Measurements from ENCODE around the gene LRRC47. TPM values are rescaled to one million over a fixed set of nuclear protein-coding genes. Genes with fewer than 3 reads are reported as not detected.

The LRRC47 gene
- total RNA-seq, 1 experiment from 2014 or later = 65.1 TPM

DNA sequence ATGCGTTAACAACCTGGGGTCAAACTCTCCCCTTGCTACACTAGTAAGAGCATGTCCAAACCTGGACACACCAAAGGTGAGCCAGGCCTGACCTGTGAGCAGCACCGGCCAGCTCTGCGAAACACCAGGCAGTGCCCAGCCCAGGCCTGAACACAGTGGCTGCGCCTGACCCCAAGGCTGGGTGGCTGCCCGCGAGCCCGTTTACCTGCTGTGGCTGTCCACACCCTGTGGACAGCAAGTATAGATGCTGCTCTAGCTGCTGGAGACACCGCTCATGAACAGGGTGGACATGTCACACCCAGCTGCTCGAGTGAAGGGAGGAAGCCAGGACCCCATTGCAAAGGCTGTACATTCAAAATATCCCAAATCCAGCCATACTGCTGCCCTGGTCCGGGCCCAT, 51.7 kb downstream of the LRRC47 start:
- peak overlapping the region; percentile 92 to 95; a peak in 2 of 5 replicates for H3K4me3 Mint-ChIP-seq
- Histone ChIP-seq H2AK5ac (ENCODE audit: insufficient read length, low read length) (no peak overlapping the region), H3K18ac (ENCODE audit: insufficient read length, low read depth, low read length) (no peak overlapping the region), H3K79me1 (ENCODE audit: insufficient read depth, low read depth, low read length, poor library complexity, severe bottlenecking) (no peaks in the 10 kb centered on the region), H2BK12ac (ENCODE audit: insufficient read length, low read depth, low read length) (no peak overlapping the region), H3K23me2 (ENCODE audit: insufficient read length, low read depth, low read length, poor library complexity, severe bottlenecking) (peaks cover 11% of the 10 kb centered on the region), H2BK20ac (ENCODE audit: low read depth, low read length, poor library complexity, severe bottlenecking) (no peak overlapping the region), H3T11ph (ENCODE audit: low read length) (no peak overlapping the region), H2BK120ac (ENCODE audit: low read depth, low read length, poor library complexity, severe bottlenecking) (no peak overlapping the region), H3K4me1 (ENCODE audit: insufficient read depth, low read length) (peaks cover 5% of the 10 kb centered on the region; the same call in 1 of the 2 replicates), H3K4ac (ENCODE audit: low read depth, low read length) (no peak overlapping the region), H4K20me1 (ENCODE audit: control insufficient read depth, insufficient read depth, insufficient read length) (peaks cover 5% of the 10 kb centered on the region), H3K14ac (ENCODE audit: insufficient read depth, low read length) (no peak overlapping the region), H2AFZ (ENCODE audit: low read length) (no peak overlapping the region), H3K27me3 (ENCODE audit: insufficient read depth, low read length) (no peaks in the 10 kb centered on the region), H3K27ac (ENCODE audit: insufficient read length, low read depth, low read length) (no peak overlapping the region), H3K4me2 (ENCODE audit: insufficient read depth, insufficient read length, low read length) (no peak overlapping the region), H3K79me2 (ENCODE audit: insufficient read depth, low read length) (peaks cover 2% of the 10 kb centered on the region; the same call in 1 of the 2 replicates), H2BK5ac (ENCODE audit: insufficient read length, low read length) (no peak overlapping the region), H3K9me3 (ENCODE audit: control insufficient read depth, low read depth, low read length) (no peaks in the 10 kb centered on the region), H4K91ac (ENCODE audit: insufficient read length, low read depth, low read length) (no peak overlapping the region), H2BK15ac (ENCODE audit: low read depth, low read length) (no peak overlapping the region), H4K8ac (replicated peaks; ENCODE audit: insufficient read length, low read depth, low read length) (no peak overlapping the region), H3K23ac (ENCODE audit: insufficient read length, low read depth, low read length) (no peak overlapping the region), H3K9ac (ENCODE audit: extremely low read depth, insufficient read length, low read length) (no peak overlapping the region), H4K5ac (ENCODE audit: insufficient read length, low read depth, low read length) (no peak overlapping the region), H3K56ac (ENCODE audit: insufficient read length, low read depth, low read length) (no peak overlapping the region)
- H3K27me3 Mint-ChIP-seq (ENCODE audit: low read depth) = peaks cover 1% of the 10 kb centered on the region; the same call in 1 of the 2 replicates
- peaks cover 24 to 43% (median 38%) of the 10 kb centered on the region in 3 experiments; a peak in 6 of 7 replicates for H3K36me3 Mint-ChIP-seq (ENCODE audit: insufficient read depth in 1 of 3, low read depth in 3 of 3)
- peaks cover 18 to 19% of the 10 kb centered on the region in 2 experiments for H3K4me1 Mint-ChIP-seq
- H3K27ac Mint-ChIP-seq = no peak overlapping the region
- TF ChIP-seq, protein P1, sequence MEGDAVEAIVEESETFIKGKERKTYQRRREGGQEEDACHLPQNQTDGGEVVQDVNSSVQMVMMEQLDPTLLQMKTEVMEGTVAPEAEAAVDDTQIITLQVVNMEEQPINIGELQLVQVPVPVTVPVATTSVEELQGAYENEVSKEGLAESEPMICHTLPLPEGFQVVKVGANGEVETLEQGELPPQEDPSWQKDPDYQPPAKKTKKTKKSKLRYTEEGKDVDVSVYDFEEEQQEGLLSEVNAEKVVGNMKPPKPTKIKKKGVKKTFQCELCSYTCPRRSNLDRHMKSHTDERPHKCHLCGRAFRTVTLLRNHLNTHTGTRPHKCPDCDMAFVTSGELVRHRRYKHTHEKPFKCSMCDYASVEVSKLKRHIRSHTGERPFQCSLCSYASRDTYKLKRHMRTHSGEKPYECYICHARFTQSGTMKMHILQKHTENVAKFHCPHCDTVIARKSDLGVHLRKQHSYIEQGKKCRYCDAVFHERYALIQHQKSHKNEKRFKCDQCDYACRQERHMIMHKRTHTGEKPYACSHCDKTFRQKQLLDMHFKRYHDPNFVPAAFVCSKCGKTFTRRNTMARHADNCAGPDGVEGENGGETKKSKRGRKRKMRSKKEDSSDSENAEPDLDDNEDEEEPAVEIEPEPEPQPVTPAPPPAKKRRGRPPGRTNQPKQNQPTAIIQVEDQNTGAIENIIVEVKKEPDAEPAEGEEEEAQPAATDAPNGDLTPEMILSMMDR (conservative IDR thresholded peaks at IDR 0.05) = no peak
- WGBS (ENCODE audit: extremely low coverage, insufficient read length, low lambda C conversion rate) = no CpG with 5 or more reads among the region's 10 CpGs
- no peaks in the 10 kb centered on the region for H3K9me3 Mint-ChIP-seq
- DNase-seq = no peak
